Activated T-cell treated with anti-CD3 and anti-CD28 coated beads, Interleukin-2, amount 50 U/mL, for 1 hour (primary cell): Measurements from ENCODE around the gene AP1G2.

Experiments
- DNase-seq: peaks from one replicate; pipeline ENCODE4 v3.0.0-alpha.2; 2020

Gene AP1G2

DNA sequence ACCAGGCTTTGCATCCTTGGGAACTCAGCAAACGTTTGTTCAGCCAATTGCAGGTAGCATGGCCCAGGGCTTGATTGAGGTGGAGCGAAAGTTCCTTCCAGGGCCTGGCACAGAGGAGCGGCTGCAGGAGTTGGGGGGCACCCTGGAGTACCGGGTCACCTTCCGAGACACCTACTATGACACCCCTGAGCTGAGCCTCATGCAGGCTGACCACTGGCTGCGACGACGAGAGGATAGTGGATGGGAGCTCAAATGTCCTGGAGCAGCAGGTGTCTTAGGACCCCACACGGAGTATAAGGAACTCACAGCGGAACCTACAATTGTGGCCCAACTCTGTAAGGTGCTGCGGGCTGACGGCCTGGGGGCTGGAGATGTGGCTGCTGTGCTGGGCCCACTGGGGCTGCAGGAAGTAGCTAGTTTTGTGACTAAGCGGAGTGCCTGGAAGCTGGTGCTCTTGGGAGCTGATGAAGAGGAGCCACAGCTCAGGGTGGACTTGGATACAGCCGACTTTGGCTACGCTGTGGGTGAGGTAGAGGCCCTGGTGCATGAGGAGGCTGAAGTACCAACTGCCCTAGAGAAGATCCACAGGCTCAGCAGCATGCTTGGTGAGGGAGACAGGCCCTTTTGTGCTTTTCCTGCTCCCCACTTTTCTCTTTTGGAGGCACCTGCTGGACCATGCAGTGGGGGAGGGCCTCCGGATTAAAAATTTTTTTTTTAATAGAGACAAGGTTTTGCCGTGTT, 10.7 kb downstream of the AP1G2 start:
- DNase-seq = no peak

DNA sequence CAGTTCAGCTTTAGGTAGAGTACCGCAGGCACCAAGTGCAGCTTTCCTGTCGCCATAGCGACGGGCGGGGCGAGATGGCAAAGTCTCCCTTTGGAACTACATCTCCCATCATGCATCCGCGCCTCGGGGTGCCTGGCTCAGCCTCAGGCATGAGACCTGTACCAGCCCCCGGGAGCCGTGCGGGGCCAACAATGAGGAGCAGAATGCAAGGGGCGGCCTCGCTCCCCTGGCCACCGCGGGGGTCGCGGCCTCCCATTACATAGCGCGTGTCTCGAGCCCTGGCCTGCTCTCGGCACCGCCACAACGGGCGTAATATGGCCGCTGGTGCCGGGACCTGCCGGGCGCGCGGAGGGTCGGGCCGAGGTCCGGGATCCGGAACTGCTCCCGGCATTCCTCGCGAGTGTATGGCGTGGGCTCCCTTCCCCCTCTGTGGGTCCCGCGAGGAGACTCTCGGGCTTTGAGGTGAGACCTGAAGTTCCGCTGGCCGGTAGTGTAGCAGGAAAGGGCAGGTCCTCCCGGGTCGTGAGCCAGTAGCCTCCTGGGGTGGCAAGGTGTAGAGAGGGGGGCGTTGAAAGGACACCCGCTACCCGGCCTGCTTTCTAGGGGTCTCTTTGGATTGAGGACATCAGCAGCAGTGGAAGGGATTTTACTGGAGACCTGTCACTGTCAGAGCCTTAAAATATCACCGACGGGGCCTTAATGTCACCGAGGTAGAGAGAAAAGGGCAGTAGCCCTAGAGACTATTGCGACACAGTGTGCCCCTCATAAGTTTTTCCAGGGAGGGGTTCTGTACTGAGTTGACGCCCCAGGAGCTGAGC, 11.5 kb downstream of the AP1G2 start, which contains the start of gene THTPA:
Gene THTPA (plus strand): TSS at position 390 of the 818 bp plus-strand sequence. CDS start 487 bp downstream, outside the sequence.
- peak; percentile 93 for DNase-seq

DNA sequence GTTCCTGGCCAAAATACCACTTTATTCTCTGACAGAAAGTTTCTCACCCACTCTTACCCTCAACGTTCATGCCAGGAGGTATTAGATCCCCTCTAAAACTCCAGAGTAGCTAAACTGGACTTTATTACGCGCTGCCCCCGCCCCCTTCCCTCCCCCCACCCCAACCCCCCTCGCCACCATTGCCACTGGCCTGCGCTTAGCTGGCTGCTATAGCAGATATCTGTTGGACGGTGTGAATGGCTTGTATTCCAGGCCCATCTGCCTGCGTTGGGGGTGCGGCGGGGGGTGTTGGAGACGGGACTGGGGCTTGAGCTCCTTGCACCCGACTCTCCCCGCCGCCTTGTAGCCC, 12.1 kb downstream of the AP1G2 start:
- DNase-seq = no peak

DNA sequence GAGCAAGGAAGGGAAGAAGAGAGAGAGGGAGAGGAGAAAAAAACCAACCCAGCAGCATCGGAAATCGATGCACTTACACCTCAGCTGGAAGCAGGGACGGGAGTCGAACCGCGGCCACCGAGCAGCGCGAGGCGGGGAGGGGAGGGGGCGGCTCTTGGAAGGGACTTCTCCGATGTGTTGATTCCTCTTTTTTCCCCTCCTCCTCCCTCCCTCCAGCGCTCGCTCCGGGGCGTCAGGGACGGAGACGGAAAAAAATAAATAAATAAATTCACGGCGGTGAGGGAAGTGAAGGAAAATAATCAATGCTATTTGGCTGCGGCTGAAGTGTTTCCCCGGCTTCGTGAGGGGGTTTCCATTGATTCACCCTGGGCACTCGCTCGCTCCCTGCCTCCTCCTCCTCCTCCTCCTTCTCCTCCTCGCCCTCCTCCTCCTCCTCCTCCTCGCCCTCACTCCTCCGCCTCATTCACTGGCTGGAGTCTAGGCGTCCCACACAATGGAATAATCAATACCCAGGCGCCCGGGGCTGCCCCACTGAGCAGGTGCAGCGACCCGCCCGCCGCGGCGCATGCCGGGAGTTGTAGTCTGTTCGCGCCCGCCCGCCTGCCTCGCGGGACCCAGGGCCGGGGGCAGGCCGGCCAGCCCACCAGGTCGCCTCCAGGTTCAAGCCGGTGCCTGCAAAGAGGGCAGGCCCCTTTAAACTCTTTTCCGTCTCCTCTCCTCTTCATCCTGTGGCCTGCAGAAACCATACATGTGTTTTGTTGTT, 16.1 kb downstream of the AP1G2 start, which contains the start of gene ZFHX2:
Gene ZFHX2 (minus strand): TSS at position 500 of the 763 bp plus-strand sequence. CDS start 16,440 bp downstream, outside the sequence.
- peak; percentile 76 for DNase-seq

DNA sequence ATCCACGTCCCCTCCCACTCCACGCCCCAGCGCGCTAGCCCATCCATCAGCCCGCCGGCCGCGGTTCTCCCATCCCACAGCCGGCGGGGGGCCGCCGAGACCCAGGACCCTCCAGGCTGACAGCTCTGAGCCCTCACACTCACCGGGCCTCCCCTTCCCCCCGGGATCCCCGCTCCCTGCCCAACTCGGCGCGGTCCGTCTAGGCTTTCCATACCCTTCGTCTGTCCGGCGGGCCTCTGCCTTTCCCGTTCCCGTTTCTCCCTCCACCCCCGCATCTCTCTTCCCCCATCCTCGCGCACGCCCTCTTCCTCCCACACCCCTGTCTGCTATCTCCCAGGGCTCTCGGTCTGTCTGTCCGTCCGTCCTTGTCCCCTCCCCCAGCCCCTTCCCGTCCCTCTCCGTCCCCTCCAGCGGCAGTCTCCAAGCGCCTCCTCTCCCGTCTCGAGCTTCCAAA, 16.8 kb downstream of the AP1G2 start:
- DNase-seq = no peak

DNA sequence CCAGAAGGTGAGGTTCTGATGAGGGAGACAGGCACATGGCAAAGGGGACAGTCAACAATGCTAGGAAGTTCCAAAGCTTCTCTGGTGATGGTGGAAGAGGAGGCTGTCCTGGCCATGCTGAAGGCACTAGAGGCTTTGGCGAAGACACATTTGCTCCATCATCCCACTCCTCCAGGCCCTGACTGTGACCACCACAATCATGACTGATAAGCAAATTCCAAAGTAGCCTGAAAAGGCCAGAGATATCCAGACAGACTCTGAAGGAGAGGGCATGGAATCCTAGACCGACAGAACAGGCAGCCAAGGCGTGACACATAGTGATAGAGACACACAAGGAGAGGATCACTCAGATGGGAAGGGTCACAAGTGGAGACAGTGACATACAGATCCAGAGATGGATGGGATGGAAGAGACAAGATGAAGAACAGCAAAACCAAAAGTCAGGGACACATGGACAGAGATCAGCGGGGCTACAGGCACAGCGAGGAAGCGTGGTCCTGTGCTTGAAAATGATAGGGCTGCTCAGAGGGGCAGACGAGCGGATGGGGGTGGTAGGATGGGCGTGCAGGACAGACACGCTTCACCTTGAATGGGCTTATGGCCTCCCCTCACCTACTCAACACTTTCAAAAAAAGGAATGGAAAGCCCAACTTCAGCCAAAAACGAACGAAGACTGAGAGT, 17.3 kb downstream of the AP1G2 start:
- no peak for DNase-seq

DNA sequence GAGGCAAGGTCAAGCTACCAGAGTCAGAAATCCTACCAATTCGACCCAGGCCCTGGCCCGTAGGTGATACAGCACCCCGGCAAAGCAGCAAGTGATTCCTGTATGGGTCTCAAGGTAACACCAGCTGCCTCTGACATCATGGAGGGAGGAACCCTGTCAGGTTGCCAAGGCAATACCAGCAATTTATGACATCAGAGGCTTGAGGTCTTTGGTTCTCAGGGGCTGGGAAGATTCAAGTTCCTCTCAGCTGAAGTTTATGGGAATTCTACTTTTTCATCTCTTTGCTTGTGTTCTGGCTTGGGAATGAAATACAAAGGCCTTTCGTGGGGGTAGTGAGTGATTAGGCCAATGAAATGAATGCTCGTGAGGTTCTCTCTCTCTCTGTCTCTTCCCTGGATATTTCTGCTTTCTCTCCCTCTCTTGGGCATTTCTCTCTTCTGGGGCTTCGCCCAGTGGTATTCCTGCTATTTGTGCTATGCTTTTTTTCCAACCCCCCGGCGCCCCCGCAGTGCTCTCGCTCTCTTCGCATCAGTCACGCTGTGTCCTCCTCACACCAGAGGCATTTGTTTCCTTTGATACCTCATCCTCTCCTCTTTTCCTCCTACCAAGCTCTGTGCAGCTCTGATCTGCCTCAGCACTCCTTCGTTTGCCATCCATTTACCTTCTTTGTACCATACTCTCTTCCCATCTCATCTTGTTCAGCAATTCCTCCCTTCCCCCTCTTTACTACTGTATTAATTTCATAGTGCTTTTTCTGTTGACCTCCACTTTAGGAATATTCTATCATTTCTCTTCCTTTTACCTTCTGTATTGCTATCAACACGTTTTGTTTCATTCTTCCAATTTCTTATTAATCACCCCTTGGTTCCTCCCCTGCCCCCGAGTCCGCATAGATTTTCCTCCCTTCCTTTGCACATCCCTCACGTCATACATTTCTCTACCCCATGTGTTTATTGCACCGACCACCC, 19.0 kb downstream of the AP1G2 start:
- no peak for DNase-seq

DNA sequence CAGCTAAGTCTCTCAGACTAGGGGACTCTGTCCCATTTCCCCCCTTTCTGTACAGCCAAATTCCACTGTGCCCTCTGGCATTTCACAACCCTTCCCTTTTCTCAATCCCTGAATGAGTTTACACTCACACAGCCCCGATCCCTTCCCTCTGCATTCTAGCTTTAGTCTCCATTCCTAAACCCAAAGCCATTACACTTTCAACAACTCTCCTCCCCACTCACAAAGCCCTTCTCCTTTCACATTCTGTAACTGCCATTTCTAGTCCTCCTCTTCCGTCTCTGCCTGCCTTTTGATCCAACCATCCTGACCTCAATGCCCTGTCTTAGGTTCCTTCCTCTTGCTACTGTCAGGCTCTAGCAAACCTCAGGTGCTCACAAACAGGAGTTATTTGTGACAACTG, 19.7 kb downstream of the AP1G2 start:
- DNase-seq = no peak

DNA sequence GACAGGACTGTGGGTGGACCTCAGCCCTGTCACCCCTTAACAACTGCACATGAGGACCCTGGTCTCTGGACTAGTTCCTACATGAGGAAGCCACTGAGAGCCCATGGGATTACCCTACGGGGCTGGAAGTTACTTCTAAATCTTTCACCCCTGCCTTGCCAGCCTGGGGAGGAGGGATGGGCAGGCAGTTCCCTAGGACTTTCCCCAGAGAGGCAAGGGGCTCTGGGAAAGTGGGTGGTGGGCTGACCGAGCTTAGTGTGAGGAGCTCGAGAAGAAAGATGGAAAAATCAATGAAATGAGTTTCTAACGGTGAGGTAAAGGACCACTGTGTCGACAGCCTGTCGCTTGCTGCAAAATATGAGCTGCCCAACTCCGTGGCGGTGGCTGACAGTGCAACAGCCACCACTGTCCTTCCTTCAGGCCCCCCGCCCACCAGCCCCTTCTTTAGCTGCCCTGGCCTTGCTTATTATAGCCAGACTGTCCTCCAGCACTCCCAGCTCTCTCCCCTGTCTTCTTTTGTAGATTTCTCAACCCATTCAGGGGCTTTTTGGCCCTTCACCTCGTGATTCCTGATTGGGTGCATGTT, 21.0 kb downstream of the AP1G2 start:
- no peak for DNase-seq

DNA sequence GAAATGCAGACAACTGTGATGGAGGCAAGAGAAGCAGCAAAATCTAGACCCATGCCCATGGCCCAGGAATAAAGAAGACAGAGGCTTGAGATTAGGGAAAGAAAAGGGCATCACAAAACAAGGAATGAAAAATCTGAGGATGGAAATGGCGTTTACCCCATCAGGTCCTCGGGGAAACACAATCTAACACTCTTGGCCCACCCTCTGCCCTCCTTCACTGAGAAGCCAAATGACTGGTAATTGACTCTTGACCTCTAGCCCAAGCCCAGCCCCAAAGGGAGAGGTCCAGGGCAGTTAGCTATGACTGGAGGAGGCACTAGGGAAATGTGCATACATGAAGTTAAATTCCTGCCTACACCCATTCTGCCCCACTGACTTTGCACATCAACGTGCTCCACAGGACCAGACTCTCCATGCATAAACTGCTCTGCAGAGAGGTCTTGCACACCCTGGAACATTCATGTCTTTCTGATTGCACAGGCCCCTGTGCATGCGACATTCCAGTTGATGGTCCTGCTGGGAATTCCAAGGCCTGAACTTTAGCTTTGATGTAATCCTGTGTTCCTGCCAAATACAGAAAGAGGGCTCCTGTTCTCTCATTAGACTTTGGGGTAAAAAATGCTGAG, 21.7 kb downstream of the AP1G2 start:
- no peak for DNase-seq

DNA sequence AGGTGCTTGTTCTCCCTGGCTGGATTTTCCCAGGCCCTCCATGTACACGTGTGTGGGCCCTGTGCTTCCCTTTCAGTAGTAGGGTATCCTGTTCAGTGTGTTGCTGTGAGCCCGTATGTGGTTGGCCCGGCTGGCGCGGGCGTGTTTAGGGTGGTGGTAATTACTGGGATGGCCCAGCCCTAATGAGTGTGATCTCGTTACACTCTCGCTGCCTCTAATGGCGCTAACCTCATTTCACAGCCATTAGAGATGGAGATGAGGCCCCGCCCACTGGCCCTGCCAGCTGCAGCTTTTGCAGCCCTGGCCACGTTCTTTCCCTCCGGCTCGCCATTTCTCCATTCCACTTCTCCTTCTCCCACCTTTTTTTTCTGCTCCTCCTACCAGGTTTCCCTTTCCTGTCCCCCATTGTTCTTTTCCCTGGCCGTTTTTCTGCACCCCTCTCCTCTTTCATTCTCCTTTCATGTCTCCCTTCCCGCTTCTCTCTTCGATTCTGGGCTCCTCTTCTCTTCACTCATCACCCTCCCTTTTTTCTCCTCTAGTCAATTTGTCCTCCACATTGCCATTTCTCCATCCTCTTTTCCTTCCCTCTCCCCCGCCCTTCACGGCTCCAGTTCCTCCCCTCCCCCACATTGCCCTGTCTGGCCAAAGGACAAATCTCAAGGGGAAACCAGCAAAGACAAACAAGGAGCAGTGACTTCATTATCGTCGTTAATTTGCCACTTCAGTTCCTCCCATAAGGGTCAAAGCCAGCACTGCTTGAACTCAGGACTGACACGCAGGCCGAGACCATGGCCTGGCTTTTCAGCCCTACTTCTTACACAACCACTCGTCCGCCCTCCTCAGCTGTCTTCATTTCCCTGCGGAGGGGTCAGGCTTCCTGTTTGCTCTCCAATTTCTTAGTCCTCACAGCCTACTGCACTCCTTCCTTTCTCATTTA, 22.8 kb downstream of the AP1G2 start:
- DNase-seq = no peak

DNA sequence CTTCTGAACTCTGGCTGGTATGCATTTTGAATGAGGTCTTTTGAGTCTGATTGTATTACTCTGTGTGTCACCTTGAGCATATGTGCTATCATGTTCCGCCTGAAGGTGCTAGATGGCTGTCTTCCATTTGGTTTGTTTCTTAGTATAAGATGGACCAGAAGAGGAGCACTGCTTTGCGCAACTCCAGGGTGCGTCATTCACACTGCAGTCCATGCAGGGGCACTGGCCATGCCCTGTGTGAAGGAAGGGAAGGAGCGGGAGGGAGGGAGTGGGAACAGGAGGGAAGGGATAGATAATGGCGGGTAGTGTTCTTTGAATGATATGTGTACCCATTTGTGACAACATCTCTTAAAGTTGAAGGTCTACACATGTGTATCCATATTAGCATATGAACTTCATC, 24.2 kb downstream of the AP1G2 start:
- no peak for DNase-seq

DNA sequence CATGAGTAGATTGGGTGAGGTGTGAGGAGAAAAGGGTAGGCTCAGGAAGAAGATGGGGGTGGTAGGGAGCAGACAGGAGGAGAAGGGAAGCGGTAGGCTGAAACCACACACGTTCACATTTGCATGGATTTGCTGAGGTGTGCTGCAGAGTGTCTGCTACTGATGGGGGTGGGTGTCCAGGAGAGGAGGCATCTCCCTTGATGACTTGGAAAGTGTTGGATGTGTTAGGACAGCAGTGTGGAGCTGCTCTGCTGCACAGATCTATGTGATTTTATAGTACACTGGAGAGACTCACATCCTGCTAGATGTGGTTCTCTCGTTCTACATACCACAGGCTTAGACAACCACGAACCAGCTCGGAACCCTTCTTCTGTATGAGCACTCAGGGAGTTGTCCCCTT, 25.3 kb downstream of the AP1G2 start:
- DNase-seq = no peak

DNA sequence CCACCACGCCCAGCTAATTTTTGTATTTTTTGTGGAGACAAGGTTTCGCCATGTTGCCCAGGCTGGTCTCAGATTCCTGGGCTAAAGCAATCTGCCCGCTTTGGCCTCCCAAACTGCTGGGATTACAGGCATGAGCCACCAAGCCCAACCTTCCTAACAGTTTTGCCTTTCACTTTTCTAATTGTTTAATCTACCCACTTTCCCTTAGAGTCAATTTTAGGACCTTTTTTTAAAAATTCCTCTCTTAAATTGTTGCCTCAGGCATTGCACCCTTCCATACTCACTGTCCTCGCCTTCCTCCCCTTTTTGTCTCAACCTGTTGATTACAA, 27.5 kb downstream of the AP1G2 start:
- no peak for DNase-seq

DNA sequence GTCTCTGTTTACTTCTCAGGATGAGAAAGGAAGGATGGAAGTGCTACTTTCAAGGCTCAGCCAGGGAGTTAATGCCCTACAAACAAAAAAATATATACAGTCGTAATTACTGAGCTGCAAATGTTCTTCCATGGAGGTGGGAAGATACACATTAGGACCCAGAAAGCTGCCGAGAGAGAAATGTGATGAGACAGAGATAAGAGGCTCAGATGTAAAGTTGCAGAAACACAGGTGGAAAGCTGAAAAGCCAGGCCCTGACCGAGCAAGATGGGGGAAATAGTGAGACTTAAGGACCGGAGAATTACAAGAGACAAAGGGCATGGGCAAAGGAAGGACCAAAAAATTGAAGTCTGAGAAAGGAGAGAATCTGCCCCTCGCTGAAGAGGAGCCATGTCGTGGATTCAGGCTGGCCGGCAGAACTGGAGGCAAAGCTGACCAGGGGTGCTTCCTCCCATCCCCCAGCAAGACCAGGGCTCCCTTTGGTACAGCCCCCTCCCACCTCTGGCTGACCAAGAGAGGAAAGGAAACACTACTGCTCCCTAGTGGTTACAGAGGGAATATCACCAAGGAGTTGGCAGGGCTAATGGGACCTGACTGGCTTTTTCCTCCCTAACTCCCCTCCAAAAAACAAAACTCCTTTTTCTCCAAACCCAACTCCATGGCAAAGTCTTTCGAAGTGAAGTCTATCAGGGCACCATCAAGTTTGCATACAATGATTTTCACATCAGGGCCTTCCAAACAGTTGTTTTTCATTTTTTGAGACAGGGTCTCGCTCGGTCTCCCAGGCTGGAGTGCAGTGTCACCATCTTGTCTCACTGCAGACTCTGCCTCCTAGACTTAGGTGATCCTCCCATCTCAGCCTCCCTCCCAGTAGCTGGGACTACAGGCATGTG, 28.1 kb downstream of the AP1G2 start:
- DNase-seq = no peak

DNA sequence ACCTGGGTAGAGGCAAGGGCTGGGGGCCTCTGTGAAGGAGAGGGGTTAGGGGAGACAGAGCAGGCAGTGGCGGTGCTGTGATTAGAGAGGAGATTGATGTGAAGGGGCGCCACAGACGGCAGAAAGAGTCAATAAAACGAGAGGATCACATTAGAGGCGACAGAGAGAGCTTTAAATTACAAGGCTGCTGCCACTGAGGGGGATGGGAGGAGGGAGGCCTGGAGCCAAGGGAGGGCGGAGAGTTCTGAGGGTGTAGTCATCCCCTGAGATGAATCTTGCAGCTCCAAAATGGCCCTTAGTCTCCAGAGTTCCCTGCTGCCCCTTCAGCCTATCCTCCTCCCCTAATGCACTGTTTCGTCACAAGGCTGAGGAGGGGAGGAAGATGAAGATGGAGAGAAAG, 28.8 kb downstream of the AP1G2 start:
- DNase-seq = no peak

DNA sequence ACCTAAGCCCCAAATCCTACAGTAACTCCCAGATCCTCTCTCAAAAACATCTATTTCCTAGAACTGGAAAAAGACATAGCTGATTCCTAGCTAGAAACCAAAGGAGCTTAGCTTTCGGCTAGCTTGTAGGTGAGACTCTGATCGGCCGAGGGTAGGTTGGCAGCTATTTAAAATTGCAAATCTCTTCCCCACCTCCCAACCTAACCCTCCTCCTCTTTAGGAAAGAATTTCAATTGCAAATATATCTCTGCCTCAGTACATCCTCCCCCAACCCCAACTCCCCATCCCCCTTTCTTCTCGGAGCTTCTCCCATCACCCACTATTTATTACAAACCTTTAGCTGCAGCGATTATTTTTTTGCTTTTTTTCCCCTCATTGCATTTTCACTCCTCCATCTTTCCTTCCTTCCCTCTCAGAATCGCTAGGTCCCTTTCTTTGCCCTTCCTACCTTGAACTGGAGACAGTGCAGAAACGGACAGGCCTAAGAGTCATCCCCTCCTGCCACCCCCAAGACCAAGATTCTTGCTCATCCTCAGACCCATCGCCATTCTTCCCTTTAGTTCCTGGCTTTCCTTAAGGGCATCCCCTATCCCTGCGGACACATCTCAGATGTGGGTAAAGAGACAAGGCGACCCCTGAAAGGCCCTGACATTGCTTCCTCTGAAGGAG, 29.4 kb downstream of the AP1G2 start:
- no peak for DNase-seq
